ENCODE results near the gene FBXW9.

DNA sequence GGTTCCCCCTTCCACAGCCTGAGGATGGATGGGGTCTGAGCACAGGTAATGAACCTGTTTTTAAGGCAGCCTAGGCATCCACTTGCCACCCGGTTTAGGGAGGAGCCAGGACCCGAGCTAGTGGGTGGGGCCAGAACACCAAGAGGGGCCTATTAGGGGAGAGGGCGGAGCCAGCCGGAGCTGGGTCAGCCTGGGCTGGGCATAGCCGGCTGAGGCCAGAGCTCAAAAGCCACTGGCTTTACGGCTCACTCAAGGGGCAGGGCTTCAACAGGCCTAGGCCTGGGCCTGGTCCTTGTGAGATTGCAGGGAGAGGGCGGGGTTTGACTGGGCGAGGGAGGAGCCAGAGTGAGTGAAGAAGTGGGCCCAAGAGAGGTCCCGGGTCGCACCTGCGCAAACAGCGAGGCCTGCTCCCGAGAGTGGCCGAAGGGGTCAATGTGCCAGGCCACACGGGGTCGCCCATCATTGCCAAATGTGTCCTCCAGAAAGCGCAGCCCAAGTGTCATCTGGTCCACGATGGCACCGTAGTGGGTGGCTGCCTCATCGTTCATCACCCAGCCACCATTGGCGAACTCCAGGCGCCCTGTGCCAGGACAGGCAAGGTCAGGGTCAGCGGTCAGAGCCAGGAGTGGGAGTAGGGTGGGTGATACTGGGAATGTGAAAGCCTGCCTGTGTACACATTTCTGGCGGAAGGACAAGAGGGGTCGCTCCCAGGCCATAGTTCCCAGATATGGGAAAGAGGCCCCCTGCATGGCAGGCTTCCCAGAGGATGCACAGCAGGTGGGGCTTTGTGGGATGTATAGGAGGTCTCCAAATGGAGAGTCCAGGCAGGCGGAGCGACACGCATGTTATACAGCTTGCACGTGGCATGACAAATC lies 31.8 kb downstream of the FBXW9 start:
- TF ChIP-seq POLR2A (IDR thresholded peaks at IDR 0.05) (no peak), CTCF (IDR thresholded peaks at IDR 0.05) (no peak)
